Neuronal stem cell (in vitro differentiated cells): ENCODE data around the gene VTA1.

Source experiments
- DNase-seq: peaks from one replicate; pipeline ENCODE4 v3.0.0-alpha.2; 2013; ENCODE audit warnings: low spot score
- H2AFZ ChIP-seq: one replicate; pipeline ENCODE4 v1.6.1; 2013; ENCODE audit warnings: mild to moderate bottlenecking, low read length, inconsistent platforms
- H2AK5ac ChIP-seq: 2 replicates; pipeline ENCODE4 v1.6.1; 2013; ENCODE audit warnings: low read depth, mild to moderate bottlenecking, inconsistent platforms, low read length, moderate library complexity, mixed read lengths
- H2BK120ac ChIP-seq: 2 replicates; pipeline ENCODE4 v1.6.1; 2013; ENCODE audit warnings: low read depth, mild to moderate bottlenecking, inconsistent platforms, low read length, moderate library complexity, mixed read lengths
- H2BK12ac ChIP-seq: one replicate; pipeline ENCODE4 v1.6.1; 2013; ENCODE audit warnings: low read length, inconsistent platforms
- H2BK15ac ChIP-seq: 2 replicates; pipeline ENCODE4 v1.6.1; 2013; ENCODE audit warnings: mild to moderate bottlenecking, low read length, inconsistent platforms, mixed read lengths
- H2BK5ac ChIP-seq: one replicate; pipeline ENCODE4 v1.6.1; 2013; ENCODE audit warnings: inconsistent platforms, mild to moderate bottlenecking, low read length, moderate library complexity
- H3K14ac ChIP-seq: one replicate; pipeline ENCODE4 v1.6.1; 2013; ENCODE audit warnings: low read length, inconsistent platforms
- H3K18ac ChIP-seq: 2 replicates; pipeline ENCODE4 v1.6.1; 2013; ENCODE audit warnings: low read length, inconsistent platforms
- H3K23ac ChIP-seq: 2 replicates; pipeline ENCODE4 v1.6.1; 2013; ENCODE audit warnings: low read depth, mild to moderate bottlenecking, mixed read lengths, low read length, inconsistent platforms; ENCODE audit not compliant: poor library complexity
- H3K27ac ChIP-seq: replicated peaks from 3 replicates; pipeline ENCODE4 v1.5.1; 2013; ENCODE audit warnings: low read length, inconsistent platforms
- H3K27me3 ChIP-seq, 3 experiments: 2 replicates each; pipeline ENCODE4 v1.6.1; 2013; ENCODE audit warnings: low read length in 3 of 3, mild to moderate bottlenecking in 2 of 3, inconsistent platforms in 1 of 3, low read depth in 1 of 3, mixed read lengths in 1 of 3, moderate library complexity in 1 of 3; ENCODE audit not compliant: control insufficient read depth in 3 of 3, insufficient read depth in 3 of 3
- H3K36me3 ChIP-seq, 2 donors: replicated peaks in 1 of 2; 2 replicates each; pipeline ENCODE4 v1.6.1; 2013; ENCODE audit warnings: low read length in 2 of 2; ENCODE audit not compliant: control insufficient read depth in 2 of 2, insufficient read depth in 2 of 2
- H3K4ac ChIP-seq: 2 replicates; pipeline ENCODE4 v1.6.1; 2013; ENCODE audit warnings: inconsistent platforms, mild to moderate bottlenecking, low read length, moderate library complexity
- H3K4me1 ChIP-seq, 2 donors: 1 replicate in 1 of 2; 2 replicates in 1 of 2; pipeline ENCODE4 v1.6.1; 2013; ENCODE audit warnings: low read length in 2 of 2, low read depth in 1 of 2; ENCODE audit not compliant: control insufficient read depth in 2 of 2, insufficient read depth in 1 of 2
- H3K4me2 ChIP-seq: one replicate; pipeline ENCODE4 v1.6.1; 2013; ENCODE audit warnings: mild to moderate bottlenecking, low read length, inconsistent platforms; ENCODE audit not compliant: insufficient read depth, poor library complexity, severe bottlenecking
- H3K4me3 ChIP-seq, 2 donors: 2 replicates each; pipeline ENCODE4 v1.5.1; 2013; ENCODE audit warnings: low read length in 2 of 2, mild to moderate bottlenecking in 2 of 2, inconsistent platforms in 1 of 2, moderate library complexity in 1 of 2
- H3K79me1 ChIP-seq: one replicate; pipeline ENCODE4 v1.6.1; 2013; ENCODE audit warnings: low read depth, mild to moderate bottlenecking, inconsistent platforms, low read length, moderate library complexity
- H3K9ac ChIP-seq: one replicate; pipeline ENCODE4 v1.6.1; 2013; ENCODE audit warnings: mild to moderate bottlenecking, low read depth, low read length, inconsistent platforms; ENCODE audit not compliant: poor library complexity
- H3K9me3 ChIP-seq, 2 donors: replicated peaks in 1 of 2; 2 replicates each; pipeline versions ENCODE3 to v1.6.1; 2013; ENCODE audit warnings: low read length in 2 of 2, mild to moderate bottlenecking in 2 of 2, inconsistent platforms in 1 of 2, low read depth in 1 of 2, mixed read lengths in 1 of 2, moderate library complexity in 1 of 2; ENCODE audit not compliant: control insufficient read depth in 2 of 2, insufficient read depth in 1 of 2
- H4K8ac ChIP-seq: one replicate; pipeline ENCODE4 v1.6.1; 2013; ENCODE audit warnings: low read depth, mild to moderate bottlenecking, inconsistent platforms, low read length, moderate library complexity
- H4K91ac ChIP-seq: one replicate; pipeline ENCODE4 v1.6.1; 2013; ENCODE audit warnings: low read length, low read depth, mild to moderate bottlenecking, inconsistent platforms; ENCODE audit not compliant: poor library complexity
- WGBS, 2 donors: extraction: QIAGEN DNeasy Blood & Tissue Kit; methylation state at CpG; one replicate each; pipeline ENCODE4 v1.1.7; 2013; ENCODE audit warnings: missing lambda C conversion rate in 2 of 2, mixed read lengths in 1 of 2; ENCODE audit not compliant: insufficient read length in 2 of 2, insufficient replicate concordance in 1 of 2; ENCODE audit errors: extremely low coverage in 2 of 2; 5-methylcytosine and 5-hydroxymethylcytosine counted together

The VTA1 gene

DNA sequence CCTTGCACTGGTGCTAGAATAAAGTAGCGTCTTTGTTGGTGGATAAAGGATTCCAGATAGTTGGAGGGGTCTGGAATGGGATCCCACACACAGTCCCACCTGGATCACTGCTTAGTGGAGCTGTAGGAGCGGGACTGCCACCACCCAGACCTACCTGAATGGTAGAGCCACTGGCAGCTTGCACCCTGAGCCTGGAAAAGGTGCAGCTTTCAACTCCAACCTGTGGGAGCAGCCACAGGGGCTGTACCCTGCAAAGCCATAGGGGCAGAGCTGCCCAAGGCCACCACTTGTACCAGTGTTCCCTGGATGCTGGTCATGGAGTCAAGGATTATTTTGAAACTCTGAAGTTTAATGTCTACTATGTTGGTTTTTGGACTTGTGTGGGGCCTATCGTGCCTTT is 26.9 kb downstream of the VTA1 start:
- Histone ChIP-seq H3K14ac (no peak overlapping the region), H2BK120ac (no peak overlapping the region), H3K27me3 (no peaks in the 10 kb centered on the region), H3K23ac (no peak overlapping the region), H3K4me2 (no peak overlapping the region), H3K79me1 (no peaks in the 10 kb centered on the region), H3K4me1 (no peaks in the 10 kb centered on the region), H4K8ac (no peak overlapping the region), H3K27ac (no peak overlapping the region), H3K18ac (no peak overlapping the region), H3K9me3 (peaks cover 0 to 18% of the 10 kb centered on the region in 2 donors), H2BK5ac (no peak overlapping the region), H2BK12ac (no peak overlapping the region), H3K4ac (no peak overlapping the region), H2AFZ (no peak overlapping the region), H3K36me3 (peaks cover 8 to 89% of the 10 kb centered on the region in 2 donors), H2BK15ac (no peak overlapping the region), H4K91ac (no peak overlapping the region), H3K9ac (no peak overlapping the region), H3K4me3 (no peak overlapping the region), H2AK5ac (no peak overlapping the region)
- WGBS, 2 donors = no CpG with 5 or more reads among the region's 3 CpGs
- no peak for DNase-seq

DNA sequence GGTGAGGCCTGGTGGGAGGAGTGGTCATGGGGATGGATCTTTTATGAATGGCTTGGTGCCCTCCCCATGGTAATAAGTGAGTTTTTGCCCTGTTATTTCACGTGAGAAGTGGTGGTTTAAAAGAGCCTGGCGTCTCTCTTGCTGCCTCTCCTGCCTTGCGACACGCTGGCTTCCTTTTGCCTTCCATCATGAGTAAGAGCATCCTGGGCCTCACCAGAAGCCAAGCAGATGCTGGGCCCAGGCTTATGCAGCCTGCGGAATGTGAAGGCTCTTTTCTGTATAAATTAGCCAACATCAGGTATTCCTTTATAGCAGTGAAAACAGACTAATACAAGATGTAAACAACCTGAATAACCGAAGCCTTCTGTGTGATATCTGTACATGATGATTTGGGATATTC is 27.6 kb downstream of the VTA1 start:
- H3K23ac ChIP-seq = no peak overlapping the region
- no CpG with 5 or more reads among the region's 6 CpGs for WGBS, 2 donors

DNA sequence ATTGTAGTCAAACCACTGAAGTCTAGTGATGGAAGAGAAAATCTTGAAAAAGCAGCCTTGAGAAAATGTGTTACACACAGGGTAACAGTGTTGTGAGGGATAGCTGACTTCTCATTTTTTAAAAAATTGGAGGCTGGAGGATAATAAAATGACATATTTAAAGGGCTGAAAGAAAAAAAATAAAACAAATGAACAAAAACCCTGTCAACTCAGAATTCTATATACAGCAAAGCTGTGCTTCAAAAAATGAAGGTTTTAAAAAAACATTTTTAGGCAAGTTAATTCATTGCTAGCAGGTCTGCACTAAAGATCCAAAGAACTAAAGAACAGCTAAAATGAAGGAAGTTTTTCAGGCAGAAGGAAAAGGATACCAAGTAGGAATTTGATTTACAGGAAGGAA is 31.1 kb downstream of the VTA1 start:
- H3K4me2 ChIP-seq = no peak overlapping the region
- H4K91ac ChIP-seq = no peak overlapping the region
- no peak overlapping the region for H3K18ac ChIP-seq
- H2BK120ac ChIP-seq = no peak overlapping the region
- no peaks in the 10 kb centered on the region for H3K27me3 ChIP-seq
- H3K9ac ChIP-seq = no peak overlapping the region
- no peak overlapping the region for H2AFZ ChIP-seq
- no peak overlapping the region for H2BK5ac ChIP-seq
- H3K4me1 ChIP-seq = no peaks in the 10 kb centered on the region
- H3K14ac ChIP-seq = no peak overlapping the region
- H3K79me1 ChIP-seq = no peaks in the 10 kb centered on the region
- H3K36me3 ChIP-seq = peaks cover 8 to 61% of the 10 kb centered on the region in 2 donors
- H3K4ac ChIP-seq = no peak overlapping the region
- peaks cover 0 to 18% of the 10 kb centered on the region in 2 donors for H3K9me3 ChIP-seq
- H3K23ac ChIP-seq = no peak overlapping the region
- no peak overlapping the region for H2AK5ac ChIP-seq
- H2BK15ac ChIP-seq = no peak overlapping the region
- no peak overlapping the region for H4K8ac ChIP-seq
- no peak for DNase-seq
- H3K27ac ChIP-seq = no peak overlapping the region
- H2BK12ac ChIP-seq = no peak overlapping the region
- H3K4me3 ChIP-seq = no peak overlapping the region

More for the DNA sequence above, 27.6 kb downstream of the VTA1 start:
- H4K8ac ChIP-seq = no peak overlapping the region
- H3K4me1 ChIP-seq = no peaks in the 10 kb centered on the region
- no peak for DNase-seq
- no peak overlapping the region for H2BK12ac ChIP-seq
- H3K27me3 ChIP-seq = no peaks in the 10 kb centered on the region
- H3K9me3 ChIP-seq = peaks cover 0 to 18% of the 10 kb centered on the region in 2 donors
- H2AK5ac ChIP-seq = no peak overlapping the region
- no peak overlapping the region for H2BK5ac ChIP-seq
- H3K18ac ChIP-seq = no peak overlapping the region
- H4K91ac ChIP-seq = no peak overlapping the region
- peak overlapping the region; percentile 50 for H3K9ac ChIP-seq
- H3K4ac ChIP-seq = no peak overlapping the region
- no peaks in the 10 kb centered on the region for H3K79me1 ChIP-seq
- no peak overlapping the region for H2BK15ac ChIP-seq
- H3K27ac ChIP-seq = no peak overlapping the region
- peaks cover 8 to 82% of the 10 kb centered on the region in 2 donors for H3K36me3 ChIP-seq
- no peak overlapping the region for H2BK120ac ChIP-seq
- no peak overlapping the region for H3K4me3 ChIP-seq
- H2AFZ ChIP-seq = no peak overlapping the region
- H3K4me2 ChIP-seq = no peak overlapping the region
- H3K14ac ChIP-seq = no peak overlapping the region

DNA sequence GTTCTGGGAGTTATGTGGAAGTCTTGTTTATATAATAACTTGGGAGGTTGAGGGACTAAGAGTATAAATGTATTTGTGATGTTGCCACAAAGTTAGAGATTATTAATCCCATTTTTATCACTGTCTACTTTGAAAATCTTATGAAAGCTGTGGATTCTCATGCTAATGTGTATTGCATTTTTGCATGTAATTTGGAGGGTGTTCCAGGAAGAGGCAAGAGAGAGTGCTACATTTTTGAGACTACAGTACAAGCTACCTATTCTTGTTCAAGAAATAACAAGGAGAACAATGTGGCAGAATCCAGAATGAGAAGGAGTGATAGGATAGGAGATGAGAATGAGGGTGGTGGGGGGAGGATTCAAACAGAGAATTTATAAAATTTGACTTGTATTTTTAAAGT is 34.9 kb downstream of the VTA1 start:
- no peak overlapping the region for H4K8ac ChIP-seq
- H3K27ac ChIP-seq = no peak overlapping the region
- no peak overlapping the region for H2AFZ ChIP-seq

More for the DNA sequence above, 34.9 kb downstream of the VTA1 start:
- Histone ChIP-seq H3K4me3 (no peak overlapping the region), H3K36me3 (peaks cover 0 to 32% of the 10 kb centered on the region in 2 donors), H2BK15ac (no peak overlapping the region), H3K79me1 (no peaks in the 10 kb centered on the region), H2BK120ac (no peak overlapping the region), H2BK5ac (no peak overlapping the region), H3K14ac (no peak overlapping the region), H3K4ac (no peak overlapping the region), H3K18ac (no peak overlapping the region), H4K91ac (no peak overlapping the region), H3K9me3 (peaks cover 0 to 14% of the 10 kb centered on the region in 2 donors), H2AK5ac (no peak overlapping the region), H3K27me3 (no peaks in the 10 kb centered on the region), H3K9ac (no peak overlapping the region), H3K23ac (no peak overlapping the region), H3K4me2 (no peak overlapping the region), H3K4me1 (no peaks in the 10 kb centered on the region), H2BK12ac (no peak overlapping the region)
- DNase-seq = no peak
